Subcutaneous adipose tissue (tissue), 4 donors: ENCODE results near the gene FXYD5. TPM values are rescaled to one million over a fixed set of nuclear protein-coding genes. Genes with fewer than 3 reads are reported as not detected.

ENCODE experiments used
- total RNA-seq, 4 donors: library from RNA; depleted of rRNA; stranded (reverse); fragments of >200 nt; gene quantifications; one replicate each; pipeline ENCODE4 v1.1.0, GENCODE V29; 2016
- TF ChIP-seq, protein P1 (sequence below): fragments of 450-650 bp; IDR thresholded peaks from one replicate; pipeline ENCODE4 v1.5.1; 2016; ENCODE audit warnings: low read depth, mild to moderate bottlenecking, control low read depth, antibody characterized with exemption, moderate library complexity

Gene FXYD5
- total RNA-seq, 4 donors from 2014 or later = 43.7 to 120 (median 52.4) TPM

DNA sequence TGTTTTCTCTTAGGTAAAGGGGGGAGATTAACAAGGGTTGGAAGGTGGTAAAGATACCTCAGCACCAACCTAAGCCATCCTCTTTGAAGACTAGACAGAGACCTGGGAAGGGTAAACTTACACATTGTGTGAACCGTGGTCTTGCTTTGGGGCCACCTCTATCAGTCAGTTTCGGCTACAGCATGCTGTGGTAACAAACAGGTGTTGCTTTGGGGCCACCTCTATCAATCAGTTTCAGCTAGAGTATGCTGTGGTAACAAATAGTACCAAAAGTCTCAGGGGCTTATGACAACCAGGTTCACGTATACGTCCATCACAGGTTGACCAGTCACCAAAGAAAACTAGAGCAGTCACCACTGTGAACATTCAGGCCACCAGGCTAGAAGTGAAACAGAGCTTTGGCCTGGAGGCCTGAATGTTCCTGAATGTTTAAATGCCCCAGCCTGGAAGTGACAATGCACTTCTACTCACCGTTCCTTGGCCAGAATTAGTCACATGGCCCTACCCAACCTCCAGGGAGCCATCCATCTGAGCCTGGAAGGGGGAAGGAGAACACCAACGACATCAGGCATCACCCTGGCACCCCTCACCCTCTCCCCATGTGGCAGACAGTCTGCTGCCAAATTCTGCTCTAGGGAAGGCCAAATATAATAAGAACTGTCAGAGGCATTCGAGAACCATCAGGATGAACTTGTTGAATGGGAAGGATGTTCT lies 7.6 kb upstream of the FXYD5 start:
- TF ChIP-seq, protein P1, sequence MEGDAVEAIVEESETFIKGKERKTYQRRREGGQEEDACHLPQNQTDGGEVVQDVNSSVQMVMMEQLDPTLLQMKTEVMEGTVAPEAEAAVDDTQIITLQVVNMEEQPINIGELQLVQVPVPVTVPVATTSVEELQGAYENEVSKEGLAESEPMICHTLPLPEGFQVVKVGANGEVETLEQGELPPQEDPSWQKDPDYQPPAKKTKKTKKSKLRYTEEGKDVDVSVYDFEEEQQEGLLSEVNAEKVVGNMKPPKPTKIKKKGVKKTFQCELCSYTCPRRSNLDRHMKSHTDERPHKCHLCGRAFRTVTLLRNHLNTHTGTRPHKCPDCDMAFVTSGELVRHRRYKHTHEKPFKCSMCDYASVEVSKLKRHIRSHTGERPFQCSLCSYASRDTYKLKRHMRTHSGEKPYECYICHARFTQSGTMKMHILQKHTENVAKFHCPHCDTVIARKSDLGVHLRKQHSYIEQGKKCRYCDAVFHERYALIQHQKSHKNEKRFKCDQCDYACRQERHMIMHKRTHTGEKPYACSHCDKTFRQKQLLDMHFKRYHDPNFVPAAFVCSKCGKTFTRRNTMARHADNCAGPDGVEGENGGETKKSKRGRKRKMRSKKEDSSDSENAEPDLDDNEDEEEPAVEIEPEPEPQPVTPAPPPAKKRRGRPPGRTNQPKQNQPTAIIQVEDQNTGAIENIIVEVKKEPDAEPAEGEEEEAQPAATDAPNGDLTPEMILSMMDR = no peak

DNA sequence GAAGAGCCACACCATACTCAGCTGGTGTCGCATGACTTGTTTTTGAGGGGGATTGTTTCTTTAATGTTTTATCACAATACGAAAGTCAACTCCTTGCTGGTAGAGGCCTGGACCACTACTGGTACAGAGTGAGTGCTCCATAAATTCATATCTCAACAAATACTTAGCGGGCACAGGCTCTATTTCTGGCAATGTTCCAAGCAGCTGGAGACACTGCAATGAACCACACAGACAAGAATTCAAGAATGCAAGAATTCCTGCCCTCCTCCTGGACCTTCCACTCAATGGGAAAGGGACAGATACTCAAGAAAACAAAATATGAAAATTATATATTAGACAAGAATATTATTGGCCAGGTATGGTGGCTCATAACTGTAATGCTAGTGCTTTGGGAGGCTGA lies 5.1 kb upstream of the FXYD5 start:
- TF ChIP-seq, protein P1 = no peak

DNA sequence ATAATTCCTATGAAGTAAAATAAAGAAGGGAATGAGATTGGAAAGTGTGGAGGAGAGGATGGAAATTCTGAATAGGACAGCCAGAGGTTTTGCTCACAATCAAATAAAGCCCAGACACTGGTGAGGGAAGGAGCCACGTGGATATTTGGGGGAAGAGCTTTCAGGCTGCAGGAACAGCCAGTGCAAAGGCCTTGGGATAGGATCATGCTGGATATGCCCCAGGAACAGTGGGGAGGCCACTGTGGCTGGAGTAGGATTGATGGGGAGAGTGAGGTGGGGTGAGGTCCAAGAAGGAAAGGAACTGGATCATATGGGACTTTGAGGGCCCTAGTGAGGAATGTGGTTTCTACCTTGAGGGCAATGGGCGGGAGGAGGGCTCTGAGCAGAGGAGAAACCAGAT lies 4.1 kb upstream of the FXYD5 start:
- TF ChIP-seq, protein P1 = no peak

DNA sequence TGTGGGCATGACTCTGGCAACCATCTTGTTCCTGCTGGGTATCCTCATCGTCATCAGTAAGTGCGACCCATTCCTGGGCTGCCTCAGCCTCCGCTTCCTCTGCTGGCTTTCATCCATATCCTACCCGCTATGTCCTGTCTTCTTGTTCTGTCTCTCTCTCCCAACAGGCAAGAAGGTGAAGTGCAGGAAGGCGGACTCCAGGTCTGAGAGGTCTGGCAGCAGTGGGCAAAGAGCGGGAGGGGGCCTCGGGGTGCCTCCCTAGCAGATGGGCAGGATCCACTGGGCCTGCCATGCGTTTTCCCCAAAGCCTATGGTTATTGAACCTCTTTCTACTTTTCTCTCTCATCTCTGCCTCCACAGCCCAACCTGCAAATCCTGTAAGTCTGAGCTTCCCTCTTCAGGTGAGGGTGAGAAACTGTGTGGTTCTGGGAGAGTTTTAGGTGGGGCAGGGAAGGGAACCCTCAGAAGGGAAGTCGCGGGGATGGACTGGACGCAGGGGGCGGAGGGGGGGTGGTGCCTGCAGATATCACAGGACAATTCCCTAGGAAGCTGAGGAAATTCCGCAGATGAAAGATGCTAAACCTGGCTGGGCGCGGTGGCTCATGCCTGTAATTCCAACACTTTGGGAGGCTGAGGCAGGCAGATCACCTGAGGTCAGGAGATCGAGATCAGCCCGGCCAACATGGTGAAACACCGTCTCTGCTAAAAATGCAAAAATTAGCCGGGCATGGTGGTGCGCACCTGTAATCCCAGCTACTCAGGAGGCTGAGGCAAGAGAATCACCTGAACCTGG lies 3.1 kb upstream of the FXYD5 start:
- TF ChIP-seq, protein P1 = no peak

DNA sequence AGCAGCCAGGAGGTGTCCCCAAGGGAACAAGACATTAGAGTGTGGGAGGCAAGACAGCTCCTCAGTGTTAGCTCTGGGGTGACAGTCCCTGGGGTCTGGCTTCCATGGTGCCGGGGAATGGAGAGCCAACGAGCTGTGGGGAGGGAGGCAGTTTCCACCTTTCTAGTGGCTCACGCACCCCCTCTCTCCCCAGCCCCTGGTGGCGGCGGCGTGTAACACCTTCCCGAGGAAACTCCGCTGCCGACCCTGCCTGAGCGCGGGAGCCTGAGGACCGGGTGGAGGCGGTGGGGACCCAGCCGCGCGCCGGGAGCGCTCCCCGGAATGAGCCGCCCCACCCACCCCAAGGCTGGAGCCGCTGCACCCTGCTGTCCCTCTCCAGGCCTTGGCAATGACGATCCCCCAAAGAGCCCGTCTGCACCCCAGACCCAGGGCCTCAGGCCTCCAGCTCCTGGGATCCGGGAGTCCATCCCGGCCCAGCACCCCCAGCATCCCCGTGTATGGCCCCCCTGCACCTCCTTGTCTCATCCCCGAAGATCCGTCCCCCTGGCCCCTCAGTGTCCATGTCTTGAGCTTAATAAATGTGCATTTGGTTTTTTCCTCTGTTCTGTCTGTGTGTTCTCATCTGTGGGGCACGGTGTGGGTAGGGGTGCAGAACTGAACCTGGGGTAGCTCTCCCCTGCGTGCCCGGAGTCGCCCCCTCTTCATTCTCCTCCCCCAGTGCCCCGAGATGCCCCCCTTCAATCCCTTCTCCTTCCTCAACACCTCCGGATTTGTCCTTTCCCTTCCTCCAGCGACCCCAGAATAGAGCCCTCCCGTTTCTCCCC lies 622 bp upstream of the FXYD5 start:
- TF ChIP-seq, protein P1 = no peak

DNA sequence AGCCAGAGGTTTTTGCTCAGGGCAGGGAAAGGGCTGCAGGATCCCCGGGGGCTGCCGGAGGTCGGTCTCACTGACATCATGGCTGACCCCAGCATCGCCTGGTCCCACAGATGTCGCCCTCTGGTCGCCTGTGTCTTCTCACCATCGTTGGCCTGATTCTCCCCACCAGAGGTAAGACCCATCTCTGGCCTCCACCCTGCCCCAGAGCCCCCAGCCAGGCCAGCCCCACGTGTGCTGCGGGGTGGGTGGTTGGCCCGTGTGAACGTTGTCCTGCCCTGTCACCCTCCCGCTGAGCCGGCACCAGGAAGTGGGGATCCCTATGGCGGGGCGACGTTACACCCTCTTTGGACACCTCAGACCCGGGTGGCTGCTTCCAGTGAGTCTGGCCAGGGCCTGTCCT lies 906 bp downstream of the FXYD5 start:
- TF ChIP-seq, protein P1 = no peak
